ENCODE data around the gene LGR4. TPM values are rescaled to one million over a fixed set of nuclear protein-coding genes. Genes with fewer than 3 reads are reported as not detected.

The LGR4 gene
- total RNA-seq, 1 donor from 2014 or later, result 3.0 TPM

- Mint-ChIP-seq H3K36me3 (ENCODE audit: low read depth) (no peaks in the 10 kb centered on the region), H3K9me3 (no peaks in the 10 kb centered on the region), H3K27me3 (no peaks in the 10 kb centered on the region), H3K4me1 (no peaks in the 10 kb centered on the region), H3K4me3 (no peak overlapping the region), H3K27ac (no peak overlapping the region)
- ChIA-PET CTCF (no interaction called here), POLR2A (no interaction called here)
- intact Hi-C loops (cut with micrococcal nuclease), result no loop called here
- TF ChIP-seq, protein P1, sequence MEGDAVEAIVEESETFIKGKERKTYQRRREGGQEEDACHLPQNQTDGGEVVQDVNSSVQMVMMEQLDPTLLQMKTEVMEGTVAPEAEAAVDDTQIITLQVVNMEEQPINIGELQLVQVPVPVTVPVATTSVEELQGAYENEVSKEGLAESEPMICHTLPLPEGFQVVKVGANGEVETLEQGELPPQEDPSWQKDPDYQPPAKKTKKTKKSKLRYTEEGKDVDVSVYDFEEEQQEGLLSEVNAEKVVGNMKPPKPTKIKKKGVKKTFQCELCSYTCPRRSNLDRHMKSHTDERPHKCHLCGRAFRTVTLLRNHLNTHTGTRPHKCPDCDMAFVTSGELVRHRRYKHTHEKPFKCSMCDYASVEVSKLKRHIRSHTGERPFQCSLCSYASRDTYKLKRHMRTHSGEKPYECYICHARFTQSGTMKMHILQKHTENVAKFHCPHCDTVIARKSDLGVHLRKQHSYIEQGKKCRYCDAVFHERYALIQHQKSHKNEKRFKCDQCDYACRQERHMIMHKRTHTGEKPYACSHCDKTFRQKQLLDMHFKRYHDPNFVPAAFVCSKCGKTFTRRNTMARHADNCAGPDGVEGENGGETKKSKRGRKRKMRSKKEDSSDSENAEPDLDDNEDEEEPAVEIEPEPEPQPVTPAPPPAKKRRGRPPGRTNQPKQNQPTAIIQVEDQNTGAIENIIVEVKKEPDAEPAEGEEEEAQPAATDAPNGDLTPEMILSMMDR (IDR thresholded peaks at IDR 0.05), result no peak
- DNase-seq (no peak), ATAC-seq (ENCODE audit: low read depth) (no peak)
Observed at GRCh38 chr11:27440090-27440489, 32.5 kb downstream of the LGR4 start.

- Mint-ChIP-seq H3K4me1 (no peaks in the 10 kb centered on the region), H3K9me3 (no peaks in the 10 kb centered on the region), H3K27me3 (no peaks in the 10 kb centered on the region), H3K27ac (no peak overlapping the region), H3K4me3 (no peak overlapping the region), H3K36me3 (ENCODE audit: low read depth) (no peaks in the 10 kb centered on the region)
- ATAC-seq (ENCODE audit: low read depth), result no peak
- ChIA-PET CTCF (no interaction called here), POLR2A (no interaction called here)
- intact Hi-C loops (cut with micrococcal nuclease), result no loop called here
- TF ChIP-seq, protein P1 (IDR thresholded peaks at IDR 0.05), result no peak
- DNase-seq, result no peak
Observed at GRCh38 chr11:27438595-27438981, 34.0 kb downstream of the LGR4 start.

- no peaks in the 10 kb centered on the region for H3K4me1 Mint-ChIP-seq
- DNase-seq (no peak), ATAC-seq (ENCODE audit: low read depth) (no peak)
- intact Hi-C loops (cut with micrococcal nuclease), result no loop called here
- no peak overlapping the region for H3K4me3 Mint-ChIP-seq
- ChIA-PET POLR2A (no interaction called here), CTCF (no interaction called here)
- TF ChIP-seq, protein P1 (IDR thresholded peaks at IDR 0.05), result no peak
- H3K27me3 Mint-ChIP-seq, result no peaks in the 10 kb centered on the region
- H3K9me3 Mint-ChIP-seq, result no peaks in the 10 kb centered on the region
- H3K36me3 Mint-ChIP-seq (ENCODE audit: low read depth), result no peaks in the 10 kb centered on the region
- H3K27ac Mint-ChIP-seq, result no peak overlapping the region
Observed at GRCh38 chr11:27437829-27438594, 34.6 kb downstream of the LGR4 start.

DNA sequence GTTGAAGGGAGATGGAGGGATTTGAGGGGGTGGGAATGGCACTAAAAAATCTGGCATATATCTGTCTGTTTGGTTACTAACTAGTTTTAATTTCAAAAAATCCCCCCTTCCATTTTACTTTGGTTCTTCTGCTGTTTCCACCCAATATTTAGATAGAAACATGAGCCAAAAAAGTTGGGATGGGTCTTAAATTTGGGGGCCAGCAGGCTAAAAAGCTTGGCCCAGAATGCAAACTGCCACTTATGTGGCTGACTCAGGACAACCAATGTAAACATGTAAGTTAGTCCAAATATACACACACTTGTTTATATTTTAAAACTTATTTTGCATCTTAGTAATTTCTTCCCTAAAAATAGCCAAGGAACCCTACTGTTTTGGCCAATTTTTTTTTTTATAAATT is 35.7 kb downstream of the LGR4 start:
- CTCF ChIA-PET, result no interaction called here
- DNase-seq, result no peak
- H3K4me3 Mint-ChIP-seq, result no peak overlapping the region
- no peaks in the 10 kb centered on the region for H3K27me3 Mint-ChIP-seq
- H3K4me1 Mint-ChIP-seq, result no peaks in the 10 kb centered on the region
- POLR2A ChIA-PET, result no interaction called here
- no peak overlapping the region for H3K27ac Mint-ChIP-seq
- intact Hi-C loops (cut with micrococcal nuclease), result no loop called here
- H3K9me3 Mint-ChIP-seq, result no peaks in the 10 kb centered on the region
- no peak for ATAC-seq (ENCODE audit: low read depth)
- TF ChIP-seq, protein P1 (IDR thresholded peaks at IDR 0.05), result no peak
- no peaks in the 10 kb centered on the region for H3K36me3 Mint-ChIP-seq (ENCODE audit: low read depth)

GRCh38 chr11:27433742-27434141 is 38.8 kb downstream of the LGR4 start:
- Mint-ChIP-seq H3K27me3 (no peaks in the 10 kb centered on the region), H3K4me3 (no peak overlapping the region), H3K27ac (no peak overlapping the region), H3K4me1 (no peaks in the 10 kb centered on the region), H3K36me3 (ENCODE audit: low read depth) (no peaks in the 10 kb centered on the region), H3K9me3 (no peaks in the 10 kb centered on the region)
- DNase-seq (no peak), ATAC-seq (ENCODE audit: low read depth) (no peak)
- intact Hi-C loops (cut with micrococcal nuclease), result no loop called here
- ChIA-PET POLR2A (no interaction called here), CTCF (no interaction called here)
- TF ChIP-seq, protein P1 (IDR thresholded peaks at IDR 0.05), result no peak
